ENCODE measurements around the gene ANO2.

Gene ANO2

GRCh38 chr12:5720381-5721005 lies 224.6 kb downstream of the ANO2 start:
- H3K27me3 ChIP-seq (ENCODE audit: insufficient read depth, low read depth), result no peaks in the 10 kb centered on the region
- no peak for TF ChIP-seq CTCF (conservative IDR thresholded peaks at IDR 0.05; ENCODE audit: low read depth, low read length)
- H4K20me1 ChIP-seq (ENCODE audit: insufficient read depth), result no peaks in the 10 kb centered on the region
- no peak overlapping the region for H3K9ac ChIP-seq
- no peak overlapping the region for H3K4me3 ChIP-seq (IDR thresholded peaks at IDR 0.05; ENCODE audit: insufficient read depth, low read depth, low read length)
- H3K36me3 ChIP-seq (ENCODE audit: insufficient read depth), result no peaks in the 10 kb centered on the region
- no peaks in the 10 kb centered on the region for H3K79me2 ChIP-seq (ENCODE audit: insufficient read depth, low read depth)
- no peak overlapping the region for H2AFZ ChIP-seq (ENCODE audit: low read depth)
- H3K27ac ChIP-seq, result no peak overlapping the region
- H3K4me2 ChIP-seq, result no peak overlapping the region
- no peaks in the 10 kb centered on the region for H3K4me1 ChIP-seq (ENCODE audit: low read depth, poor library complexity, severe bottlenecking)

- Histone ChIP-seq H3K79me2 (ENCODE audit: insufficient read depth, low read depth) (no peaks in the 10 kb centered on the region), H3K4me3 (IDR thresholded peaks at IDR 0.05; ENCODE audit: insufficient read depth, low read depth, low read length) (no peak overlapping the region), H2AFZ (ENCODE audit: low read depth) (no peak overlapping the region), H4K20me1 (ENCODE audit: insufficient read depth) (no peaks in the 10 kb centered on the region), H3K9ac (no peak overlapping the region), H3K36me3 (ENCODE audit: insufficient read depth) (no peaks in the 10 kb centered on the region), H3K4me2 (no peak overlapping the region), H3K4me1 (ENCODE audit: low read depth, poor library complexity, severe bottlenecking) (no peaks in the 10 kb centered on the region), H3K27me3 (ENCODE audit: insufficient read depth, low read depth) (no peaks in the 10 kb centered on the region), H3K27ac (no peak overlapping the region)
- no peak for TF ChIP-seq CTCF (conservative IDR thresholded peaks at IDR 0.05; ENCODE audit: low read depth, low read length)
These were observed 226.4 kb downstream of the ANO2 start for GRCh38 chr12:5718680-5719079.

GRCh38 chr12:5718073-5718472 lies 227.0 kb downstream of the ANO2 start:
- Histone ChIP-seq H3K79me2 (ENCODE audit: insufficient read depth, low read depth) (no peaks in the 10 kb centered on the region), H3K4me1 (ENCODE audit: low read depth, poor library complexity, severe bottlenecking) (no peaks in the 10 kb centered on the region), H4K20me1 (ENCODE audit: insufficient read depth) (no peaks in the 10 kb centered on the region), H2AFZ (ENCODE audit: low read depth) (no peak overlapping the region), H3K9ac (no peak overlapping the region), H3K4me2 (no peak overlapping the region), H3K27me3 (ENCODE audit: insufficient read depth, low read depth) (no peaks in the 10 kb centered on the region), H3K4me3 (IDR thresholded peaks at IDR 0.05; ENCODE audit: insufficient read depth, low read depth, low read length) (no peak overlapping the region), H3K36me3 (ENCODE audit: insufficient read depth) (no peaks in the 10 kb centered on the region), H3K27ac (no peak overlapping the region)
- no peak for TF ChIP-seq CTCF (conservative IDR thresholded peaks at IDR 0.05; ENCODE audit: low read depth, low read length)

GRCh38 chr12:5716976-5717375 lies 228.1 kb downstream of the ANO2 start:
- no peaks in the 10 kb centered on the region for H3K79me2 ChIP-seq (ENCODE audit: insufficient read depth, low read depth)
- H3K4me2 ChIP-seq, result no peak overlapping the region
- no peak overlapping the region for H3K4me3 ChIP-seq (IDR thresholded peaks at IDR 0.05; ENCODE audit: insufficient read depth, low read depth, low read length)
- no peaks in the 10 kb centered on the region for H3K4me1 ChIP-seq (ENCODE audit: low read depth, poor library complexity, severe bottlenecking)
- no peak for TF ChIP-seq CTCF (conservative IDR thresholded peaks at IDR 0.05; ENCODE audit: low read depth, low read length)
- no peaks in the 10 kb centered on the region for H3K36me3 ChIP-seq (ENCODE audit: insufficient read depth)
- H4K20me1 ChIP-seq (ENCODE audit: insufficient read depth), result no peaks in the 10 kb centered on the region
- no peak overlapping the region for H3K9ac ChIP-seq
- no peaks in the 10 kb centered on the region for H3K27me3 ChIP-seq (ENCODE audit: insufficient read depth, low read depth)
- H3K27ac ChIP-seq, result no peak overlapping the region
- no peak overlapping the region for H2AFZ ChIP-seq (ENCODE audit: low read depth)
